ENCODE results near the gene SMIM27.

SMIM27 gene

GRCh38 chr9:32589083-32589723, 37.1 kb downstream of the SMIM27 start:
- Histone ChIP-seq H3K27ac (replicated peaks) (no peak overlapping the region), H3K4me3 (replicated peaks; ENCODE audit: insufficient read depth, low read length) (no peak overlapping the region), H3K27me3 (ENCODE audit: insufficient read depth, poor library complexity, severe bottlenecking) (no peaks in the 10 kb centered on the region)
- peak; percentile 35 for TF ChIP-seq CTCF (IDR thresholded peaks at IDR 0.05; ENCODE audit: insufficient read depth, low read length)
- TF ChIP-seq GABPA (IDR thresholded peaks at IDR 0.05; ENCODE audit: low read depth): no peak
- peak in 1 of 2 experiments; percentile 26 for DNase-seq (ENCODE audit: low read depth in 1 of 2, low spot score in 1 of 2)

- no peak for DNase-seq (ENCODE audit: low read depth in 1 of 2, low spot score in 1 of 2)
- Histone ChIP-seq H3K27ac (replicated peaks) (no peak overlapping the region), H3K4me3 (replicated peaks; ENCODE audit: insufficient read depth, low read length) (no peak overlapping the region), H3K27me3 (ENCODE audit: insufficient read depth, poor library complexity, severe bottlenecking) (no peaks in the 10 kb centered on the region)
- no peak for TF ChIP-seq CTCF (IDR thresholded peaks at IDR 0.05; ENCODE audit: insufficient read depth, low read length)
These were observed 38.3 kb downstream of the SMIM27 start for GRCh38 chr9:32590476-32590875.

GRCh38 chr9:32590898-32591297, 38.8 kb downstream of the SMIM27 start:
- H3K27me3 ChIP-seq (ENCODE audit: insufficient read depth, poor library complexity, severe bottlenecking): no peaks in the 10 kb centered on the region
- H3K27ac ChIP-seq (replicated peaks): no peak overlapping the region
- DNase-seq (ENCODE audit: low read depth in 1 of 2, low spot score in 1 of 2): no peak
- no peak for TF ChIP-seq GABPA (IDR thresholded peaks at IDR 0.05; ENCODE audit: low read depth)
- TF ChIP-seq POLR2AphosphoS5 (IDR thresholded peaks at IDR 0.05; ENCODE audit: low read depth): no peak
- TF ChIP-seq REST (IDR thresholded peaks at IDR 0.05; ENCODE audit: insufficient replicate concordance, low read depth): no peak
- TF ChIP-seq SPI1 (IDR thresholded peaks at IDR 0.05; ENCODE audit: borderline replicate concordance, low read depth): no peak
- TF ChIP-seq CTCF (IDR thresholded peaks at IDR 0.05; ENCODE audit: insufficient read depth, low read length): no peak
- no peak overlapping the region for H3K4me3 ChIP-seq (replicated peaks; ENCODE audit: insufficient read depth, low read length)

GRCh38 chr9:32596096-32596865, 44.2 kb downstream of the SMIM27 start:
- TF ChIP-seq POLR2AphosphoS5 (IDR thresholded peaks at IDR 0.05; ENCODE audit: low read depth) (no peak), GABPA (IDR thresholded peaks at IDR 0.05; ENCODE audit: low read depth) (no peak), CTCF (IDR thresholded peaks at IDR 0.05; ENCODE audit: insufficient read depth, low read length) (no peak), SPI1 (IDR thresholded peaks at IDR 0.05; ENCODE audit: borderline replicate concordance, low read depth) (no peak), REST (IDR thresholded peaks at IDR 0.05; ENCODE audit: insufficient replicate concordance, low read depth) (no peak)
- Histone ChIP-seq H3K27ac (replicated peaks) (no peak overlapping the region), H3K4me3 (replicated peaks; ENCODE audit: insufficient read depth, low read length) (no peak overlapping the region), H3K27me3 (ENCODE audit: insufficient read depth, poor library complexity, severe bottlenecking) (no peaks in the 10 kb centered on the region)
- peak in 1 of 2 experiments; percentile 24 for DNase-seq (ENCODE audit: low read depth in 1 of 2, low spot score in 1 of 2)
